HEK293 (cell line): Measurements from ENCODE around the gene COPS2.

Experiments used
- CTCF ChIA-PET: fragments of 350-600 bp; formaldehyde crosslinking; extraction: SDS; loops from one replicate; lab custom pipeline; 2021; ENCODE audit warnings: antibody characterized with exemption; lab: Yijun Ruan, JAX
- POLR2A ChIA-PET: fragments of 300-600 bp; formaldehyde crosslinking; extraction: SDS; loops from one replicate; lab custom pipeline; 2020; ENCODE audit warnings: antibody characterized with exemption, inconsistent platforms; lab: Yijun Ruan, JAX
- H3K27ac ChIP-seq: fragments of 200-500 bp; sonication (Bioruptor generic); 2 replicates; pipeline ENCODE4 v1.5.1; 2014; ENCODE audit warnings: low read depth, low read length, control low read depth, inconsistent platforms; ENCODE audit errors: extremely low read depth
- H3K36me3 ChIP-seq, 2 experiments: fragments of 200-500 bp in 1 of 2; sonication (Bioruptor generic) in 1 of 2; 1 replicate in 1 of 2; 2 replicates in 1 of 2; pipeline ENCODE4 v1.5.1; 2014 to 2017; ENCODE audit warnings: inconsistent platforms in 2 of 2, low read length in 2 of 2; ENCODE audit not compliant: control insufficient read depth in 2 of 2, insufficient read depth in 1 of 2
- H3K4me1 ChIP-seq: fragments of 200-500 bp; sonication (Bioruptor generic); 2 replicates; pipeline ENCODE4 v1.5.1; 2014; ENCODE audit warnings: mild to moderate bottlenecking, low read length, inconsistent platforms; ENCODE audit not compliant: control insufficient read depth, insufficient read depth
- H3K4me3 ChIP-seq: 2 replicates; pipeline ENCODE4 v1.5.1; 2011; ENCODE audit warnings: low read depth, mild to moderate bottlenecking, control low read depth, low read length, moderate library complexity
- H3K9me3 ChIP-seq: fragments of 200-500 bp; sonication (Bioruptor generic); 2 replicates; pipeline ENCODE4 v1.5.1; 2014; ENCODE audit warnings: low read depth, low read length, inconsistent platforms; ENCODE audit not compliant: control insufficient read depth, insufficient read depth
- BCL6B ChIP-seq: fragments of 450-650 bp; formaldehyde crosslinking; IDR thresholded peaks from 2 replicates; pipeline ENCODE4 v1.5.1; 2017; ENCODE audit warnings: missing biosample characterization, missing genetic modification characterization
- FEZF1 ChIP-seq: fragments of 450-650 bp; formaldehyde crosslinking; IDR thresholded peaks from 2 replicates; pipeline ENCODE4 v1.5.1; 2016; ENCODE audit warnings: missing biosample characterization, missing genetic modification characterization
- GLI4 ChIP-seq: fragments of 450-650 bp; formaldehyde crosslinking; IDR thresholded peaks from 2 replicates; pipeline ENCODE4 v1.5.1; 2016; ENCODE audit warnings: missing biosample characterization, missing genetic modification characterization
- GLIS1 ChIP-seq: fragments of 450-650 bp; formaldehyde crosslinking; IDR thresholded peaks from 2 replicates; pipeline ENCODE4 v1.5.1; 2016; ENCODE audit warnings: missing biosample characterization, missing genetic modification characterization
- MEIS1 ChIP-seq: sonication (generic); formaldehyde crosslinking; IDR thresholded peaks from 2 replicates; pipeline ENCODE4 v1.8.1; 2022; ENCODE audit warnings: missing genetic modification reagents, mild to moderate bottlenecking, borderline replicate concordance
- MYNN ChIP-seq: fragments of 450-650 bp; formaldehyde crosslinking; IDR thresholded peaks from 2 replicates; pipeline ENCODE4 v1.5.1; 2016; ENCODE audit warnings: missing biosample characterization, missing genetic modification characterization, borderline replicate concordance
- REPIN1 ChIP-seq: fragments of 450-650 bp; formaldehyde crosslinking; IDR thresholded peaks from 2 replicates; pipeline ENCODE4 v1.5.1; 2017; ENCODE audit warnings: missing biosample characterization, missing genetic modification characterization, low read depth
- ZBTB6 ChIP-seq: fragments of 450-650 bp; formaldehyde crosslinking; IDR thresholded peaks from 2 replicates; pipeline ENCODE4 v1.5.1; 2017; ENCODE audit warnings: missing biosample characterization, missing genetic modification characterization
- ZFP37 ChIP-seq: fragments of 450-650 bp; formaldehyde crosslinking; IDR thresholded peaks from 2 replicates; pipeline ENCODE4 v1.5.1; 2016; ENCODE audit warnings: missing biosample characterization, missing genetic modification characterization
- ZNF114 ChIP-seq: fragments of 450-650 bp; formaldehyde crosslinking; IDR thresholded peaks from 2 replicates; pipeline ENCODE4 v1.5.0; 2017; ENCODE audit warnings: missing biosample characterization, missing genetic modification characterization
- ZNF175 ChIP-seq: fragments of 450-650 bp; formaldehyde crosslinking; IDR thresholded peaks from 2 replicates; pipeline ENCODE4 v1.5.1; 2016; ENCODE audit warnings: missing biosample characterization, missing genetic modification characterization
- ZNF26 ChIP-seq: fragments of 450-650 bp; formaldehyde crosslinking; IDR thresholded peaks from 2 replicates; pipeline ENCODE4 v1.5.1; 2016; ENCODE audit warnings: missing biosample characterization, missing genetic modification characterization
- ZNF366 ChIP-seq: fragments of 450-650 bp; formaldehyde crosslinking; conservative IDR thresholded peaks from 2 replicates; pipeline ENCODE4 v1.5.1; 2016; ENCODE audit warnings: missing biosample characterization, missing genetic modification characterization
- ZNF48 ChIP-seq: fragments of 450-650 bp; formaldehyde crosslinking; IDR thresholded peaks from 2 replicates; pipeline ENCODE4 v1.5.1; 2016; ENCODE audit warnings: missing biosample characterization, missing genetic modification characterization
- ZNF514 ChIP-seq: fragments of 450-650 bp; formaldehyde crosslinking; IDR thresholded peaks from 2 replicates; pipeline ENCODE4 v1.5.1; 2016; ENCODE audit warnings: missing biosample characterization, missing genetic modification characterization
- ZNF518A ChIP-seq: fragments of 450-650 bp; formaldehyde crosslinking; conservative IDR thresholded peaks from 2 replicates; pipeline ENCODE4 v1.5.1; 2016; ENCODE audit warnings: low read depth, missing biosample characterization, missing genetic modification characterization
- ZNF530 ChIP-seq: fragments of 450-650 bp; formaldehyde crosslinking; IDR thresholded peaks from 2 replicates; pipeline ENCODE4 v1.5.1; 2016; ENCODE audit warnings: low read depth, missing biosample characterization, missing genetic modification characterization
- ZNF561 ChIP-seq: fragments of 450-650 bp; IDR thresholded peaks from 2 replicates; pipeline ENCODE4 v1.5.1; 2018; ENCODE audit warnings: missing biosample characterization, missing genetic modification characterization, borderline replicate concordance
- ZNF624 ChIP-seq: fragments of 450-650 bp; formaldehyde crosslinking; IDR thresholded peaks from 2 replicates; pipeline ENCODE4 v1.5.1; 2017; ENCODE audit warnings: missing biosample characterization, missing genetic modification characterization
- ZNF701 ChIP-seq: fragments of 450-650 bp; formaldehyde crosslinking; IDR thresholded peaks from 2 replicates; pipeline ENCODE4 v1.5.1; 2016; ENCODE audit warnings: missing biosample characterization, missing genetic modification characterization

COPS2 gene

GRCh38 chr15:49135342-49135857 lies 20.0 kb downstream of the COPS2 start:
- Histone ChIP-seq H3K36me3 (peaks cover 36 to 79% of the 10 kb centered on the region in 2 experiments), H3K27ac (no peak overlapping the region), H3K9me3 (no peaks in the 10 kb centered on the region), H3K4me3 (no peak overlapping the region), H3K4me1 (no peaks in the 10 kb centered on the region)
- CTCF ChIA-PET: no interaction called here
- POLR2A ChIA-PET: no interaction called here
- TF ChIP-seq MYNN (tag by site-specific recombination) (no peak), ZNF26 (tag by site-specific recombination) (no peak), BCL6B (tag by site-specific recombination) (no peak), ZNF624 (no peak), ZNF175 (tag by site-specific recombination) (no peak), MEIS1 (no peak), ZNF518A (tag by site-specific recombination) (no peak), ZFP37 (tag by site-specific recombination) (no peak), ZBTB6 (tag by site-specific recombination) (no peak), ZNF366 (tag by site-specific recombination) (no peak), FEZF1 (tag by site-specific recombination) (no peak), GLI4 (tag by site-specific recombination) (no peak), ZNF114 (no peak), ZNF701 (tag by site-specific recombination) (no peak), ZNF530 (no peak), REPIN1 (no peak), GLIS1 (no peak), ZNF514 (no peak), ZNF561 (no peak), ZNF48 (tag by site-specific recombination) (no peak)
